H7 (cell line): ENCODE results near the gene NUFIP2. TPM values are rescaled to one million over a fixed set of nuclear protein-coding genes. Genes with fewer than 3 reads are reported as not detected.
"Not testable (repeated sequence)": the region's sequence is repeated elsewhere in the genome, so short reads cannot be mapped to it uniquely, and the experiment has no call there.

Experiments used
- DNase-seq: peaks from one replicate; pipeline ENCODE4 v3.0.0; 2012
- H3K27me3 ChIP-seq: 2 replicates; pipeline ENCODE4 v1.6.0; 2011; ENCODE audit warnings: mild to moderate bottlenecking, low read length; ENCODE audit not compliant: control insufficient read depth, insufficient read depth
- H3K36me3 ChIP-seq: replicated peaks from 2 replicates; pipeline ENCODE4 v1.5.1; 2011; ENCODE audit warnings: low read length; ENCODE audit not compliant: control insufficient read depth, insufficient read depth
- H3K4me3 ChIP-seq: 2 replicates; pipeline ENCODE4 v1.5.1; 2011; ENCODE audit warnings: low read depth, mild to moderate bottlenecking, control low read depth, low read length, moderate library complexity; ENCODE audit not compliant: insufficient read depth
- total RNA-seq: library from RNA; depleted of rRNA; stranded (reverse); fragments of >200 nt; shearing (Covaris generic); gene quantifications from 2 replicates; pipeline ENCODE4 v1.2.3, GENCODE V29; 2014

The NUFIP2 gene
- total RNA-seq, 1 experiment from 2014 or later = 36.9 TPM

DNA sequence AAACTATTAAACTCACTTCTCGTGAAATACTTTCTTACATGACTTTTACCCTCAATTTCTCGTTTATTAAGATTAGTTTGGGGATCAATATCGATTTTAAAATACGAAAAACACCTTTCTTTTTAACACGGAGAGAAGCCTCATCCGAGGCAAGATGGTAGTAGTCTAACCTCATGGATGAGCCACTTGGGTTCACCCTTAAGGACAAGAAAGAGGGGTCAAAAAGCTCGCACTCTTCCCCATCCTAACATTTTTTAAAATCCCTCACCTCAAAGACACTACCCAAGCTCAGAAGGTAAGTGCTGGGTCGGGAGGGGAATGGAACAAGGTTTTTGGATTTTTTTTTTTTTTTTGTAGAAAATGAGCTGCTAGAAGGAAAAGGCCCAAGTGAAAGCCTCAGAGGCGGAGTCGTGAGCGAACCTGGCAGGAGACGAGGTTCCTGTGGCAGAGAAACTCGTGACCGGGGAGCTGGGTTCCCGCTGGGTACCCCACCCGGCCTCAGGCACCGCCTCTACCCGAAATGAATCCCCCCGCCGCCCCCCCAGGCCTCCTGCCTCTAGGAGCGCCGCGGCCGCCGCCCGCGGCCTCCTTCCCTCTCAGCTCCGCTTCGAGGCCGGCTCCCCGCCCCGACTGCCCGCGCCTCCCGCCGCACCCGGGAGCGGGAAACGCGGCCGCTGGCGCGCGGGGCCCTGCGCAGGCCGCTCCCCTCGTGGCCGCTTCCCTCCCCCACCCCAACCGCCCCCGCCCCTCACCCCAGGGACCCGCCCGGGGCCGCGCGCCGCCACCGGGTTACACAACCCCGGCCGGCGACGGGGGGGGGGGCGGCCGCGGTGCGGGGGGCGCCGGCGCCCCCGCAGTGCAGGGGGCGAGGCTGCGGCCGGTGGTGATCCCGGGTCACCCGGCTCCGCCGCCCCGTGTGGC lies 1.6 kb downstream of the NUFIP2 start:
- peak; percentile 88 for DNase-seq
- no peaks in the 10 kb centered on the region for H3K27me3 ChIP-seq
- H3K4me3 ChIP-seq = peak overlapping the region; percentile 89
- no peaks in the 10 kb centered on the region; the same call in 1 of the 2 replicates for H3K36me3 ChIP-seq

DNA sequence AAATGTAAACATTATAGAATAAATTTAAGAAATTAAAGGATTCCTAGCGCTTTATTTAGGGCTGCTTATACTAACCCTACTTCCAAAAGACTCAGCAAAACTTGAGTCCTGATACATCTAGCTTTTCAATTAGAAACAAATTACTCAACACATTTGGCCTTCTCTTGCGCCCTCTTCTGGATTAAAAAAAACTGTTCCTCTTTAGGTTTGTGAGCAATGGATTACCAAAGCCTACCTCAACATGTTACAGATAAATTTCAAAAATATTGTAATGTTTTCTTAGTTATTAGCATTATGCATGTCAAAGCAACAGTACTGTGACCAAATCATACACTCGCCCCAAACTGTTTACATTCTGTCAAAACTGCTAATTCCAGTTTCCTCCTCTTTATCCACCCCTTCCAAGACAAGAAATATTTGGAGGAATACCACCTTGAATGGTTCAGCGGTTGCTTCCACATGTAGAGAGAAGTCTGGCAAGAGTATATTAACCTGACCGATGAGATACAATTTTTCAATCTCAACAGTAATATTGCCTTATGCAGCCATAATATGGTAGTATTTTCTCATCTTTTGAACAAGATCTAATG lies 2.7 kb downstream of the NUFIP2 start:
- Histone ChIP-seq H3K27me3 (no peaks in the 10 kb centered on the region), H3K36me3 (peaks cover 10% of the 10 kb centered on the region), H3K4me3 (peak overlapping the region; percentile 19; the same call in 1 of the 2 replicates)
- peak; percentile 50 for DNase-seq

DNA sequence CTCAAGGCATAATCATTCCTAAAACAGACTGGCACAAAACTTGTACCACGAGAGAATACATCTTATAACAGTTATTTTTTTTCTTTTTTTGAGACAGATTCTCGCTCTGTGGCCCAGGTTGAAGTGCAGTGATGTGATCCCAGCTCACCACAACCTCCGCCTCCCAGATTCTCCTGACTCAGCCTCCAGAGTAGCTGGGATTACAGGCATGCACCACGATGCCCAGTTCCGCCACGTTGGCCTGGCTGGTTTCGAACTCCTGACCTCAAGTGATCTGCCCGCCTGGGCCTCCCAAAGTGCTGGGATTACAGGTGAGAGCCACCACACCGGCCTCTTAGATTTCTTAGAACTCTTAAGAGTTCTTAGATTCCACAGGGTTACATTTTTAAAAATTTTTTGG lies 4.1 kb downstream of the NUFIP2 start:
- DNase-seq = no peak
- Histone ChIP-seq H3K27me3 (no peaks in the 10 kb centered on the region), H3K36me3 (peaks cover 16% of the 10 kb centered on the region), H3K4me3 (no peak overlapping the region)

DNA sequence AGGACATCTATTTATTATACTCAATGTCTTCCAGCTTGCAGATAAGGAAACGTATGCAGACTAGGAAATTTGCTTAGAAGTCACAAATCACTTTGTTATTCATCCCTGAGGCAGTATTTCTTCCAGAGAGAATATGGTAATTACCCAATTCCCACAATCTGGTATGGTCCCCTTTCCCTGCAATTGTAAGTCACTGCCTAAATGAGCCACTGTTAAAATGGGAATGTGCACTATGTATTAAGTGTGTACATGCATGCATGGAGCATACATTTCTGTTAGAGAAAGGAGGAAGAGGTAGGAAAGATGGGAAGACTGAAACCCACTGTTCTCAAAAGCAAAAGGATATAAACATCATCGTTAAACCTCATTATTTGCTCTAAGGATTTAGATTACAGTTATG lies 10.0 kb downstream of the NUFIP2 start:
- Histone ChIP-seq H3K27me3 (no peaks in the 10 kb centered on the region), H3K36me3 (peaks cover 25% of the 10 kb centered on the region), H3K4me3 (no peak overlapping the region)
- no peak for DNase-seq

DNA sequence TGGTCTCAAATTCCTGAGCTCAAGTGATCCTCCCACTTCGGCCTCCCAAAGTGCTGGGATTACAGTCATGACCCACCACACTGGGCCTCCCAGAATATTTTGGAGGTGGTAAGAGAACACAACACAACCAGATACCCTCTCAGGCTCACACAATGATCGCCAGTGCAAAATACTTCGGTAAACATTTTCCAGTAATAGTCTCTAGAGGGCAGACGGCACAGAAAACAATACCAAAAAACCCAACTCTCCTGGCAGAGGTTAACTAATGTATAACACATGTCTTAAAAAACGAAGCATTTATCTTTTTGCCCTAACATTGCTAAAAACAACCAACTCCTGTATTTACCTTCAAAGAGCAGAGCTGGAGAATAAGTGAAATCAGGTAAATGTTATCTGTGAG lies 10.5 kb downstream of the NUFIP2 start:
- DNase-seq = no peak
- Histone ChIP-seq H3K27me3 (no peaks in the 10 kb centered on the region), H3K4me3 (no peak overlapping the region), H3K36me3 (peaks cover 25% of the 10 kb centered on the region)

DNA sequence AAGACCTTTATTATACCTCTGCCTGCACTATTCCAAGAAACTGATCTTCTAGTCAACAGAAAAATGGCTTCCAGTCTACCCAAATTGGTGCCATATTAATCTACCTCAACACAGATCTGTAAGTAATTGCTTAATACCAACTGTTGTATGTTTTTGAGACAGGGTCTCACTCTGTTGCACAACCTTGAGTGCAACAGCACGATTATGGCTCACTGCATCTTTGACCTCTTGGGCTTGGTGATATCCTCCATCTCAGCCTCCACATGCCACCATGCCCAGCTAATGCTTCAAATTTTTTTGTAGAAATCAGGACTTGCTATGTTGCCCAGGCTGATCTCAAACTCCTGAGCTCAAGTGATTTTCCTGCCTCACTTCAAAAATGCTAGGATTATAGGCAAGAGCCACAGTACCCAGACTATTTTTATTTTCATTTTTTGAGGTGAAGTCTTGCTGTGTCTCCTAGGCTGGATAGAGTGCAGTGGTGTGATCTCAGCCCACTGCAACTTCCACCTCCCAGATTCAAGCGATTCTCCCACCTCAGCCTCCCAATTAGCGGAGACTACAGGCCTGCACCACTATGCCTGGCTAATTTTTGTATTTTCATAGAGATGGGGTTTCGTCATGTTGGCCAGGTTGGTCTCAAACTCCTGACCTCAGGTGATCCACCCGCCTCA lies 14.4 kb downstream of the NUFIP2 start:
- Histone ChIP-seq H3K4me3 (no peak overlapping the region), H3K27me3 (no peaks in the 10 kb centered on the region), H3K36me3 (peaks cover 12% of the 10 kb centered on the region)
- DNase-seq = no peak

DNA sequence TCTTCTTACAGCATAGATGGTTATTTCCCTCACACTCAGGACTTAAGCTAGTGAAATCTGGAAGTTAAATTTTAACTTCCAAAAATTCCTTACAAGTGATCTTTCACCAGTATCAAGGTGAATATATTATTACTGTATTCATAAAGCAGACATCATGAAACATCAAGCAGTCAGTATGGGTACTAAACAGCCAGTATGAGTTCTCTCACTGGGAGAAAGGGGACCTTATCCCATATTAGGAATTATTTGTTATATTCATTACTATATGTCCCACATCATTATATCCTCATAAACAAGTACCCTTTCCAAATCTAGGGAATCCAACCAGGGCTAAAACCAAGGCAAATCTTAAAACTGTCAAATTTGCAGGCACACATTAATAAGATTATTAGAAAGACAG lies 15.3 kb downstream of the NUFIP2 start:
- no peaks in the 10 kb centered on the region for H3K27me3 ChIP-seq
- DNase-seq = no peak
- H3K36me3 ChIP-seq = peaks cover 14% of the 10 kb centered on the region
- H3K4me3 ChIP-seq = no peak overlapping the region

DNA sequence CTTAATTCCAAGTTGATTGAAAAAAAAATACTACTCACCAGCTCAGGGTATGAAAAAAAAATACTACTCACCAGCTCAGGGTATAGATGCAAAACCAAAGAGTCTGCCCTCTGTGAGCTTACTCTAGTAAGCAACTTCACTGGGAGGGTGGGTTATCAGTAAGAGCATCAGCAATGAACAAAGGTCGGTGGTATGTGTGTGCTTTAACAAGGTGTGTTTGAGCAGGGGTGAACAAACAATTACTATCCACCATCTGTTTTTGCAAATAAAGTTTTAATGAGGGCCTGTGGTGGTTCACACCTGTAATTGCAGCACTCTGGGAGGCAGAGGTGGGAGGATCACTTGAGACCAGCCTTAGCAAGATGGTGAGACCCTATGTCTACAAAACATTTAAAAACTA lies 20.0 kb downstream of the NUFIP2 start:
- no peak for DNase-seq
- H3K27me3 ChIP-seq = no peaks in the 10 kb centered on the region
- H3K36me3 ChIP-seq = peaks cover 4% of the 10 kb centered on the region
- H3K4me3 ChIP-seq = no peak overlapping the region

DNA sequence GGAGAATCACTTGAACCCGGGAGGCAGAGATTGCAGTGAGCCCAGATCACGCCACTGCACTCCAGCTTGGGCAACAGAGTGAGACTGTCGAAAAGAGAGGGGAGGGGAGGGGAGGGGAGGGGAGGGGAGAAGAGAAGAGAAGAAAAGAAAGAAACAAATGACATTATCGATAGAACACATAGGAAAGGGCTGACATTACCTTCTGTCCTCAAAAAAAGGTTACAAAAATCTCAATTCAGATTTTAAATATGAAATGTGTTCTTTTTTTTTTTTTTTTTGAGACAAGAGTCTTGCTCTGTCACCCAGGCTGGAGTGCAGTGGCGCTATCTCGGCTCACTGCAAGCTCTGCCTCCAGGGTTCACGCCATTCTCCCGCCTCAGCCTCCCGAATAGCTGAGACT lies 22.0 kb downstream of the NUFIP2 start:
- not testable (repeated sequence) for H3K4me3 ChIP-seq, H3K36me3 ChIP-seq, H3K27me3 ChIP-seq, DNase-seq

DNA sequence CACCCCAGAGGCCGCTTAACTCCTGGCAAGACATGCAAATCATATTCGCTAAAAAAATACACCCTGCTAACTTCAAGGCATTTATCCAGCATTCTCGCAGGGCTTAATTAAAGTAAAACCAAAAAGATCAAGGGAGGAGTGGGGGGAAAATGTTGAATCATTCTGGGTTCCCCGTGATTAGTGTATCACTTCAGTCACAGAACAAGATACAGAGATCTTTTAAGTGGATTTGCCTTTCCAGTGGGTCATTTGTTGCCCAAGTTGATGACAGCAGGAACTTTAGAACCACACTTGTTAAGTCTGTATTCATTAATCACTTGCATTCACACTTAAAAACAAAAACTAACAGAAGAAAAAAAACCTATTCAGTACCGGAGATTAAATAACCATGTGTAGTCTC lies 30.0 kb downstream of the NUFIP2 start:
- peaks cover 29% of the 10 kb centered on the region for H3K36me3 ChIP-seq
- no peak overlapping the region for H3K4me3 ChIP-seq
- no peak for DNase-seq
- H3K27me3 ChIP-seq = no peaks in the 10 kb centered on the region

DNA sequence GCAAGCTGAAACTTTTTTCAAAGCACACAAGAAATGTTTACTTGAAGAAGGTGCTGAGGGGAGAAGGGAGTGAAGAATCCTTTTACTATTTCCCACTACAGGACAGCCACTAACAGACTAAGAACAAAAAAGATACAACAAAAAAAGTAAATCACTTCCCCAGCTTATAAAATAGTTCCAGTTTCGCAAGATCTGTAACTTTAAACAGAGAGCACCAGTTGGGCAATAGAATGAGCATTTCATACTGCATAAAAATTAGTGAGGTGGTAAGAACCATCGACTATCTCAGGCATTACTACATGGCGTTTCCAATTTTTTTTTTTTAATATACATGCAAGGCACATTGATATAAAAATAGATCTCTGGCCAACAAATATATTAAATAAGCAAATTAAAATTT lies 36.2 kb downstream of the NUFIP2 start:
- Histone ChIP-seq H3K4me3 (no peak overlapping the region), H3K27me3 (no peaks in the 10 kb centered on the region), H3K36me3 (peaks cover 9% of the 10 kb centered on the region)
- DNase-seq = no peak

DNA sequence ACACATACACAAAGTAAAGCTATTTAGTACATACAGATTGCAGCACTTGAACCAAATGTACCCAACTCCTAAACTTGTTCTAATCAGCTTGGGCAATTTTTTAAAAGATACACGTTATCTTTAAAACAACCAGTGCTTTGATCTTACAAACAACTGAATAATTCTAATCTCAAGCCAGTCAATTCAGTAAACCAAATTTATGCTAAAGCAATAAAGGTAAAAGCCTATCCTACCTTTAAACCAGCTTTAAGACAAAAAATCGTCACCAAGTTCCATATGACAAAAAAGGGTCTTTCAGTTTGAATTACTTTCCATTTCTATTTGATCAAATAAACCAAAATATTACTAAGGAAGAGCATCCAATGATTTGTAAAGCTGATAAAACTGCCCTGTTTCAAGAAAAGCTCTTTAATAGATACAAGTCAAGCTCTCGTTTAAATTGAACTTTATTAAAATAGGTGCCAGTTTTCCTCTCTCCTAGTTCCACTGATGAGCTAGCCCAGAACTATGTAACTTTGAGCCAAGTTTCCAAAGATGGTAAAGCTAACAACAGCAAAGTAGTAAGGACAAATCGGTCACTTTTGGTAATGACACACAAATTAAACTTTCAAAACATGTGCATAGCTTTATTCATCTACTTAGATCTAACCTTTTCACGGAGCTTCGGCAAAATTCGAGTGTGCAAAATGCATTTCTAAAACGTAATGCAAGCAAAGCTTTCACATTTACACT lies 37.0 kb downstream of the NUFIP2 start:
- H3K36me3 ChIP-seq = peaks cover 3% of the 10 kb centered on the region; the same call in 1 of the 2 replicates
- no peaks in the 10 kb centered on the region for H3K27me3 ChIP-seq
- no peak overlapping the region for H3K4me3 ChIP-seq
- DNase-seq = no peak

DNA sequence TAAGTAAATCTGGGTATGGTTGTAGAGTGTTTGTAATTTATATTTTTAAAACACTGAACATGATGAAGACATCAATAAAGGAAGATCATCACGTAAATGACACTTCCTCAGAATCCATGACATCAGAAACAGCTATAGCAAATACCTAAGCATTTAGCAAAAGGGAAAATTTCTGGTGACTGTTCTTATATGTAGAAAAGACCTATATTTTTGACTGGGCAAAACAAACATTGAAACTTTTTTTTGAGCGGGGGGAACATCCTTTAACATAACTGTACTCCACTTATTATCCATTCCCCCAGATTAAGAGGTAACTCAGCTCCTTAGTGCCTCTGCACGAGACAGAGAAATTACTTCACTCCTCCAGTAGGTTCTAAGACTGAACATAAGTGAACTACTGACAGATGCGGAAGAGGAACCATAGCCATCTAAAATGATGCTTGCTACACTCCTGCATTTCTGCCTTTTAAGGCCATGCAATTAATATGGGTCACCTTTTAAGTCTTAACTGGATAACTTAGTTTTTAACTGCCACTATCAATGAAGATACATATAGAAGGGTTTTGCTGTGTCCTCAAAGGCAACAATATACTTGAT lies 37.9 kb downstream of the NUFIP2 start:
- H3K4me3 ChIP-seq = no peak overlapping the region
- no peak for DNase-seq
- no peaks in the 10 kb centered on the region for H3K27me3 ChIP-seq
- H3K36me3 ChIP-seq = no peaks in the 10 kb centered on the region

DNA sequence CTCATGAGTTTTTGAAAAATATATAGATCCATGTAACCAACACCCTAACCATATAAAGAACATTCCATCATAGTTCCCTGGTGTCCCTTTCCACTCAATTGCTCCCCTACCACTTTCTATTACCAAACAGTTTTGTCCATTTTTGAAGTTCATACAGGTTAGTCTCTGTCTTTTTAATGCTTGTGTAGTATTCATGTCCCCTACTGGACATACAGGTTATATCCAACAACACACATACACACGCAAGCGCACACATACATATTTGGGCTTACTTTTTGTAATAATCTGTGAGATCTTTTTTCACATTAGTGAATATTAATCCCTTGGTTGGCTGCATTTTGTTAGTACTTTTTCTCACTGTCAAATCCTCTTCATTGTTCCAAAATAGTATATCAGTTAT lies 40.9 kb downstream of the NUFIP2 start:
- no peaks in the 10 kb centered on the region for H3K36me3 ChIP-seq
- no peak for DNase-seq

More for the DNA sequence above, 40.9 kb downstream of the NUFIP2 start:
- Histone ChIP-seq H3K4me3 (no peak overlapping the region), H3K27me3 (no peaks in the 10 kb centered on the region)
